Neural cell (in vitro differentiated cells): ENCODE measurements around the gene AKAP10. TPM values are rescaled to one million over a fixed set of nuclear protein-coding genes. Genes with fewer than 3 reads are reported as not detected.

Source experiments
- H2AFZ ChIP-seq: fragments of 200-600, 300-800 bp; sonication (generic), shearing (Covaris generic); 2 replicates; pipeline ENCODE4 v1.6.0; 2014; ENCODE audit warnings: low read depth, mild to moderate bottlenecking, antibody characterized with exemption, low read length, moderate library complexity
- H3F3A ChIP-seq: fragments of 200-600 bp; shearing (Covaris generic); 2 replicates; pipeline ENCODE4 v1.6.1; 2016; ENCODE audit warnings: mild to moderate bottlenecking, moderate library complexity, mixed read lengths, antibody characterized with exemption, low read length; ENCODE audit not compliant: insufficient read depth, poor library complexity, severe bottlenecking
- H3K27ac ChIP-seq: fragments of 200-600, 300-800 bp; sonication (generic), shearing (Covaris generic); 2 replicates; pipeline ENCODE4 v1.5.1; 2014; ENCODE audit warnings: mild to moderate bottlenecking, low read length, moderate library complexity
- H3K27me3 ChIP-seq: fragments of 300-800, 200-600 bp; sonication (generic), shearing (Covaris generic); 2 replicates; pipeline ENCODE4 v1.6.0; 2014; ENCODE audit warnings: mild to moderate bottlenecking, low read depth, low read length, moderate library complexity; ENCODE audit not compliant: insufficient read depth
- H3K36me3 ChIP-seq: fragments of 300-800, 200-600 bp; sonication (generic), shearing (Covaris generic); 2 replicates; pipeline ENCODE4 v1.5.1; 2014; ENCODE audit warnings: mild to moderate bottlenecking, antibody characterized with exemption, low read length, moderate library complexity; ENCODE audit not compliant: insufficient read depth
- H3K4me2 ChIP-seq: fragments of 300-800, 200-600 bp; sonication (generic), shearing (Covaris generic); 2 replicates; pipeline ENCODE4 v1.6.0; 2014; ENCODE audit warnings: mild to moderate bottlenecking, low read length
- H3K4me3 ChIP-seq: fragments of 300-800, 200-600 bp; sonication (generic), shearing (Covaris generic); 2 replicates; pipeline ENCODE4 v1.5.1; 2014; ENCODE audit warnings: mild to moderate bottlenecking, low read length, moderate library complexity
- H3K79me2 ChIP-seq: fragments of 200-600 bp; shearing (Covaris generic); replicated peaks from 2 replicates; pipeline ENCODE4 v1.6.0; 2014; ENCODE audit warnings: mild to moderate bottlenecking, low read length, moderate library complexity; ENCODE audit not compliant: insufficient read depth
- H3K9ac ChIP-seq: fragments of 300-800, 200-600 bp; sonication (generic), shearing (Covaris generic); 2 replicates; pipeline ENCODE4 v1.6.1; 2016; ENCODE audit warnings: mild to moderate bottlenecking, low read length, mixed read lengths
- H3K9me2 ChIP-seq: fragments of 200-600 bp; shearing (Covaris generic); 2 replicates; pipeline ENCODE4 v1.6.1; 2016; ENCODE audit warnings: mild to moderate bottlenecking, low read length, mixed read lengths; ENCODE audit not compliant: insufficient read depth
- H3K9me3 ChIP-seq: fragments of 200-600, 300-800 bp; sonication (generic), shearing (Covaris generic); 2 replicates; pipeline ENCODE4 v1.6.1; 2016; ENCODE audit warnings: mild to moderate bottlenecking, mixed run types, low read length, moderate library complexity, mixed read lengths
- H4K20me1 ChIP-seq: fragments of 200-600 bp; shearing (Covaris generic); 2 replicates; pipeline ENCODE4 v1.6.1; 2016; ENCODE audit warnings: mild to moderate bottlenecking, mixed run types; ENCODE audit not compliant: insufficient read depth
- EP300 ChIP-seq: fragments of 450-650 bp; conservative IDR thresholded peaks from 2 replicates; pipeline ENCODE4 v1.6.1; 2014; ENCODE audit warnings: antibody characterized with exemption, mild to moderate bottlenecking, moderate library complexity; ENCODE audit not compliant: poor library complexity, severe bottlenecking
- EZH2 ChIP-seq: fragments of 200-600, 300-800 bp; shearing (Covaris generic), sonication (generic); IDR thresholded peaks from 2 replicates; pipeline ENCODE4 v1.6.1; 2014; ENCODE audit warnings: antibody characterized with exemption, low read length, borderline replicate concordance, mild to moderate bottlenecking; ENCODE audit not compliant: insufficient read depth, poor library complexity, severe bottlenecking
- MXI1 ChIP-seq: fragments of 450-650 bp; conservative IDR thresholded peaks from 2 replicates; pipeline ENCODE4 v1.6.1; 2014; ENCODE audit warnings: antibody characterized with exemption, mild to moderate bottlenecking; ENCODE audit not compliant: poor library complexity, severe bottlenecking
- POLR2AphosphoS5 ChIP-seq: IDR thresholded peaks from 2 replicates; pipeline ENCODE4 v1.6.1; 2012
- RAD21 ChIP-seq: fragments of 450-650 bp; conservative IDR thresholded peaks from 2 replicates; pipeline ENCODE4 v1.6.1; 2014; ENCODE audit warnings: antibody characterized with exemption, mild to moderate bottlenecking, moderate library complexity
- SMC3 ChIP-seq: fragments of 450-650 bp; conservative IDR thresholded peaks from 2 replicates; pipeline ENCODE4 v1.6.1; 2014; ENCODE audit warnings: antibody characterized with exemption, mild to moderate bottlenecking, moderate library complexity; ENCODE audit not compliant: poor library complexity
- TAF1 ChIP-seq: IDR thresholded peaks from 2 replicates; pipeline ENCODE4 v1.6.1; 2012; ENCODE audit warnings: low read depth
- polyA plus RNA-seq: library from polyadenylated mRNA; depleted of rRNA; stranded (reverse); fragments of >200 nt; gene quantifications from 2 replicates; pipeline ENCODE4 v1.2.3, GENCODE V29; 2014
- TF ChIP-seq, protein P1 (sequence below): fragments of 450-650 bp; IDR thresholded peaks from 2 replicates; pipeline ENCODE4 v1.5.1; 2014; ENCODE audit warnings: antibody characterized with exemption, mild to moderate bottlenecking, moderate library complexity; ENCODE audit not compliant: poor library complexity, severe bottlenecking
- TF ChIP-seq, protein P2 (sequence below): IDR thresholded peaks from 2 replicates; pipeline ENCODE4 v1.6.1; 2012; ENCODE audit warnings: borderline replicate concordance

AKAP10 gene
- polyA plus RNA-seq, 1 donor from 2014 or later, result 27.3 TPM

DNA sequence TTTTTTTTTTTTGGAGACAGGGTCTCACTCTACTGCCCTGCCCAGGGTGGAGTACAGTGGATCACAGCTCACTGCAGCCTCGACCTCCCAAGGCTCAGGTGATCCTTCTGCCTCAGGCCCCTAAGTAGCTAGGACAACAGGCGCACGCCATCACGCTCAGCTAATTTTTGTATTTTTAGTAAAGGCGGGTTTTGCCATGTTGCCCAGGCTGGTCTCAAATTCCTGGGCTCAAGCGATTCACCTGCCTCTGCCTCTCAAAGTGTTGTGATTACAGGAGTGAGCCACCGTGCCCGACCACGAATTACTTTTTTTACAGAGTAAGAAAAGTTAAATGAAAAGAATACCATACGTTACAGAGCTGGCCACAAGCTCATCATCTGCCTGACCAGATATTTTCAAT is 38.9 kb downstream of the AKAP10 start:
- H3K9me3 ChIP-seq, result no peaks in the 10 kb centered on the region
- no peaks in the 10 kb centered on the region for H3K9me2 ChIP-seq
- no peak overlapping the region for H3K9ac ChIP-seq
- no peaks in the 10 kb centered on the region for H3K79me2 ChIP-seq
- H3K4me3 ChIP-seq, result no peak overlapping the region
- H3K27ac ChIP-seq, result no peak overlapping the region
- TF ChIP-seq, protein P1, sequence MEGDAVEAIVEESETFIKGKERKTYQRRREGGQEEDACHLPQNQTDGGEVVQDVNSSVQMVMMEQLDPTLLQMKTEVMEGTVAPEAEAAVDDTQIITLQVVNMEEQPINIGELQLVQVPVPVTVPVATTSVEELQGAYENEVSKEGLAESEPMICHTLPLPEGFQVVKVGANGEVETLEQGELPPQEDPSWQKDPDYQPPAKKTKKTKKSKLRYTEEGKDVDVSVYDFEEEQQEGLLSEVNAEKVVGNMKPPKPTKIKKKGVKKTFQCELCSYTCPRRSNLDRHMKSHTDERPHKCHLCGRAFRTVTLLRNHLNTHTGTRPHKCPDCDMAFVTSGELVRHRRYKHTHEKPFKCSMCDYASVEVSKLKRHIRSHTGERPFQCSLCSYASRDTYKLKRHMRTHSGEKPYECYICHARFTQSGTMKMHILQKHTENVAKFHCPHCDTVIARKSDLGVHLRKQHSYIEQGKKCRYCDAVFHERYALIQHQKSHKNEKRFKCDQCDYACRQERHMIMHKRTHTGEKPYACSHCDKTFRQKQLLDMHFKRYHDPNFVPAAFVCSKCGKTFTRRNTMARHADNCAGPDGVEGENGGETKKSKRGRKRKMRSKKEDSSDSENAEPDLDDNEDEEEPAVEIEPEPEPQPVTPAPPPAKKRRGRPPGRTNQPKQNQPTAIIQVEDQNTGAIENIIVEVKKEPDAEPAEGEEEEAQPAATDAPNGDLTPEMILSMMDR, result no peak
- TF ChIP-seq, protein P2, sequence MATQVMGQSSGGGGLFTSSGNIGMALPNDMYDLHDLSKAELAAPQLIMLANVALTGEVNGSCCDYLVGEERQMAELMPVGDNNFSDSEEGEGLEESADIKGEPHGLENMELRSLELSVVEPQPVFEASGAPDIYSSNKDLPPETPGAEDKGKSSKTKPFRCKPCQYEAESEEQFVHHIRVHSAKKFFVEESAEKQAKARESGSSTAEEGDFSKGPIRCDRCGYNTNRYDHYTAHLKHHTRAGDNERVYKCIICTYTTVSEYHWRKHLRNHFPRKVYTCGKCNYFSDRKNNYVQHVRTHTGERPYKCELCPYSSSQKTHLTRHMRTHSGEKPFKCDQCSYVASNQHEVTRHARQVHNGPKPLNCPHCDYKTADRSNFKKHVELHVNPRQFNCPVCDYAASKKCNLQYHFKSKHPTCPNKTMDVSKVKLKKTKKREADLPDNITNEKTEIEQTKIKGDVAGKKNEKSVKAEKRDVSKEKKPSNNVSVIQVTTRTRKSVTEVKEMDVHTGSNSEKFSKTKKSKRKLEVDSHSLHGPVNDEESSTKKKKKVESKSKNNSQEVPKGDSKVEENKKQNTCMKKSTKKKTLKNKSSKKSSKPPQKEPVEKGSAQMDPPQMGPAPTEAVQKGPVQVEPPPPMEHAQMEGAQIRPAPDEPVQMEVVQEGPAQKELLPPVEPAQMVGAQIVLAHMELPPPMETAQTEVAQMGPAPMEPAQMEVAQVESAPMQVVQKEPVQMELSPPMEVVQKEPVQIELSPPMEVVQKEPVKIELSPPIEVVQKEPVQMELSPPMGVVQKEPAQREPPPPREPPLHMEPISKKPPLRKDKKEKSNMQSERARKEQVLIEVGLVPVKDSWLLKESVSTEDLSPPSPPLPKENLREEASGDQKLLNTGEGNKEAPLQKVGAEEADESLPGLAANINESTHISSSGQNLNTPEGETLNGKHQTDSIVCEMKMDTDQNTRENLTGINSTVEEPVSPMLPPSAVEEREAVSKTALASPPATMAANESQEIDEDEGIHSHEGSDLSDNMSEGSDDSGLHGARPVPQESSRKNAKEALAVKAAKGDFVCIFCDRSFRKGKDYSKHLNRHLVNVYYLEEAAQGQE, result no peak
- TF ChIP-seq EZH2 (no peak), RAD21 (no peak), TAF1 (no peak), SMC3 (no peak), POLR2AphosphoS5 (no peak), EP300 (no peak)
- no peaks in the 10 kb centered on the region for H3K36me3 ChIP-seq
- no peaks in the 10 kb centered on the region for H3K27me3 ChIP-seq
- no peak overlapping the region for H3K4me2 ChIP-seq
- no peaks in the 10 kb centered on the region for H3F3A ChIP-seq
- no peaks in the 10 kb centered on the region for H4K20me1 ChIP-seq
- no peak overlapping the region for H2AFZ ChIP-seq

DNA sequence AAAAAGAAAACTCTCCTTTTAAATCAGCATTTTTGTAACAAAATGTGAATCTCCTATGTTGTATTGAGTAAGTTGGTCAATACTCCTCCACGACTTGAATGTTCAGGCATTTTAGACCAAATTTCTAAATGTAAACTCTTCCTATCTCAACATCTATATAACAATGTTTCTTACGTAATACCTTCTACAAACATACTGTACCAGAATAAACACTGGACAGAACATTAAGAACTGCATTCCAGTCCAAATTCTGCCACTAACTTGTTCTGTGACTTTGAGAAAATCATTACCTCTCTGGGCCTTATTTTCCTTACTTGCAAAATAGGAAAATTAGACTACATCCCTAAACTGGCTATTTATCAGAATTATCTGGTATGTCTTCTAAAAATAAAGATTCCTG is 40.1 kb downstream of the AKAP10 start:
- H3K4me2 ChIP-seq, result no peak overlapping the region

More for the DNA sequence above, 40.1 kb downstream of the AKAP10 start:
- no peak overlapping the region for H2AFZ ChIP-seq
- no peaks in the 10 kb centered on the region for H3K27me3 ChIP-seq
- no peaks in the 10 kb centered on the region for H4K20me1 ChIP-seq
- H3K9me2 ChIP-seq, result no peaks in the 10 kb centered on the region
- no peak overlapping the region for H3K9ac ChIP-seq
- H3K9me3 ChIP-seq, result no peaks in the 10 kb centered on the region
- H3K4me3 ChIP-seq, result no peak overlapping the region
- H3K79me2 ChIP-seq, result no peaks in the 10 kb centered on the region
- H3F3A ChIP-seq, result no peaks in the 10 kb centered on the region
- TF ChIP-seq, protein P1, result no peak
- TF ChIP-seq POLR2AphosphoS5 (no peak), SMC3 (no peak), RAD21 (no peak), EP300 (no peak), MXI1 (no peak), EZH2 (no peak), TAF1 (no peak)
- TF ChIP-seq, protein P2, result no peak
- H3K36me3 ChIP-seq, result no peaks in the 10 kb centered on the region
- no peak overlapping the region for H3K27ac ChIP-seq
